Thyroid gland (tissue), 4 donors: ENCODE results near the gene LIN37. TPM values are rescaled to one million over a fixed set of nuclear protein-coding genes. Genes with fewer than 3 reads are reported as not detected.
A peak's percentile ranks its signal among the peaks of the same experiment; 100 is the strongest.

Experiments used
- DNase-seq, 2 donors: peaks; one replicate each; pipeline ENCODE4 v3.0.0-alpha.2; 2019
- H3K27ac ChIP-seq, 3 donors: fragments of 200-600 bp; sonication (generic); 1 replicate in 2 of 3; 2 replicates in 1 of 3; pipeline ENCODE4 v1.5.1; 2016 to 2019; ENCODE audit warnings: mild to moderate bottlenecking in 1 of 3, moderate library complexity in 1 of 3
- H3K27me3 ChIP-seq: fragments of 200-600 bp; sonication (generic); one replicate; pipeline ENCODE4 v1.5.1; 2019
- H3K36me3 ChIP-seq, 2 donors: fragments of 200-600 bp; sonication (generic); one replicate each; pipeline ENCODE4 v1.5.1; 2016 to 2019
- H3K4me1 ChIP-seq, 2 donors: fragments of 200-600 bp; sonication (generic); one replicate each; pipeline ENCODE4 v1.5.1; 2017 to 2019
- H3K4me3 ChIP-seq, 3 donors: fragments of 200-600 bp; sonication (generic); replicated peaks in 1 of 3; 1 replicate in 2 of 3; 2 replicates in 1 of 3; pipeline ENCODE4 v1.5.1; 2016; ENCODE audit warnings: mild to moderate bottlenecking in 1 of 3
- H3K9me3 ChIP-seq: fragments of 200-600 bp; sonication (generic); one replicate; pipeline ENCODE4 v1.5.1; 2017
- CTCF ChIP-seq, 6 experiments: fragments of 200-600 bp in 3 of 6; fragments of 450-650 bp in 3 of 6; sonication (generic) in 3 of 6; IDR thresholded peaks; one replicate each; pipeline ENCODE4 v1.5.1; 2016 to 2019; ENCODE audit warnings: antibody characterized with exemption in 6 of 6, mild to moderate bottlenecking in 2 of 6, inconsistent platforms in 1 of 6, moderate library complexity in 1 of 6
- POLR2A ChIP-seq, 2 donors: fragments of 450-650 bp; IDR thresholded peaks; one replicate each; pipeline ENCODE4 v1.6.1; 2017; ENCODE audit warnings: antibody characterized with exemption in 2 of 2, mild to moderate bottlenecking in 2 of 2, moderate library complexity in 1 of 2
- WGBS, 2 donors: methylation state at CpG; one replicate each; pipeline ENCODE4 v1.1.5; 2017; 5-methylcytosine and 5-hydroxymethylcytosine counted together
- intact Hi-C: fragments of 100-400 bp; cut with DNase I; formaldehyde crosslinking; loops from one replicate; pipeline ENCODE4 v1.15.1; 2023
- total RNA-seq, 4 donors: library from RNA; depleted of rRNA; stranded (reverse); fragments of >200 nt; gene quantifications; one replicate each; pipeline ENCODE4 v1.2.3, GENCODE V29; 2016

Gene LIN37, protein sequence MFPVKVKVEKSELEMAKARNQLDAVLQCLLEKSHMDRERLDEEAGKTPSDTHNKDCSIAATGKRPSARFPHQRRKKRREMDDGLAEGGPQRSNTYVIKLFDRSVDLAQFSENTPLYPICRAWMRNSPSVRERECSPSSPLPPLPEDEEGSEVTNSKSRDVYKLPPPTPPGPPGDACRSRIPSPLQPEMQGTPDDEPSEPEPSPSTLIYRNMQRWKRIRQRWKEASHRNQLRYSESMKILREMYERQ
- total RNA-seq = 10 to 100 TPM in 2 of 4 donors, 1 to 10 TPM in 2; 8.2 to 21.5 (median 14.1) TPM

GRCh38 chr19:35748106-35749020, at the start of gene LIN37:
Gene LIN37, plus strand, starts transcription at chr19:35748576. Its CDS starts 149 bp downstream, at chr19:35748725.
- intact Hi-C loops = no loop called here
- TF ChIP-seq POLR2A (IDR thresholded peaks at IDR 0.05) (peak; percentile 51 to 89), CTCF (IDR thresholded peaks at IDR 0.05) (peak in 3 of 6 experiments; percentile 16 to 29 (median 23))
- peaks cover 11 to 18% of the 10 kb centered on the region in 2 donors for H3K36me3 ChIP-seq
- H3K9me3 ChIP-seq = no peaks in the 10 kb centered on the region
- no peaks in the 10 kb centered on the region for H3K27me3 ChIP-seq
- peak; percentile 99 for DNase-seq
- 0 to 1% methylated on average over 35 to 45 of the region's 45 CpGs for WGBS, 2 donors
- H3K27ac ChIP-seq = peak within 1 kb of the TSS in 2 of 3 donors; percentile 43 to 58
- H3K4me1 ChIP-seq = peaks cover 22 to 36% of the 10 kb centered on the region in 2 donors
- H3K4me3 ChIP-seq = peak within 1 kb of the TSS; percentile 80 to 97 (median 91)

DNA sequence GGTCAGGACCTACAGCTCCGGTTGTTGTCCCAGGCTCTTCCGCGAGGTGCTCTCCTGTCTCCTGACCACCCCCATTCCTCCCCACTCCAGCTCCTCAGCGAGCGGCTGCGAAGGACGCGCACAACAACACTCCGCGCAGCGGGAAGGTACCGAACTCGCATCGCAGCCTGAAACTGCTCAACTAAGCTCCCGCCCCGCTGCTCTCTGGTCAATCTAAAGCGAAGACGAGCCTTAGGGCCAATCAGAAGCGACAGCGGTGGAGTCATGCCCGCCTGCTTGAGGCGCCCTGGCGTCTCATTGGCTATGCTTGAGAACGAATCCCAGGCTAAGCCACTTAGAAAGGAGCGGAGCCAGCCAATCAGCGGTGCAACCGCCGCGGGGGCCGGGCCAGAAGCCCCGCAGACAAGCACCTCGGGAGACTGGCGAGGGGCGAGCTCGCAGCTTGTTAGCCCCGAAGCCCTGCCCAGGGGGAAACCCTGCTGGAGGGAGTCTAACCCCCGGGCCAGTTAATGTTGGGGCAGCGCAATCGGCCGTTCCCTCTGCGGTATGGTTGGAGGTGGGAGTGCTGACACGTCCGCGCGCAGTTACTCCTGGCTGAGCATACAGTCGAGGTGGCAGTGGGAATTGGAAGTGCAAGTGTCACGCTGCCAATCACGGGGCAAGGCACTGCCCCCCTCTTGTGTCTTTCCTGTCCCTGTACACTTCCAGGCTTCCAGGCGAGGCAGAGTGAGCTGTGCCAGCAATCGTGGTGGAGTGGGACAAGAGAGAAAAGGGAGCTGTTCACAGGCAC, 46.0 kb upstream of the LIN37 start:
- H3K27ac ChIP-seq = peak overlapping the region; percentile 73 to 82 (median 78)
- peak in 1 of 6 experiments; percentile 20 for TF ChIP-seq CTCF (IDR thresholded peaks at IDR 0.05)
- TF ChIP-seq POLR2A (IDR thresholded peaks at IDR 0.05) = peak in 1 of 2 donors; percentile 45

GRCh38 chr19:35703343-35703742, 45.0 kb upstream of the LIN37 start:
- no peak overlapping the region for H3K4me3 ChIP-seq
- H3K27ac ChIP-seq = peak overlapping the region; percentile 73 to 82 (median 78)
- intact Hi-C loops = no loop called here
- no peak for TF ChIP-seq POLR2A (IDR thresholded peaks at IDR 0.05)
- TF ChIP-seq CTCF (IDR thresholded peaks at IDR 0.05) = no peak
- H3K36me3 ChIP-seq = no peaks in the 10 kb centered on the region
- WGBS, 2 donors = 37 to 54% methylated on average over 9 of the region's 9 CpGs
- no peaks in the 10 kb centered on the region for H3K9me3 ChIP-seq
- no peak for DNase-seq
- peaks cover 0 to 7% of the 10 kb centered on the region in 2 donors for H3K4me1 ChIP-seq
- H3K27me3 ChIP-seq = no peaks in the 10 kb centered on the region

More for the DNA sequence above, 46.0 kb upstream of the LIN37 start:
- no peaks in the 10 kb centered on the region for H3K27me3 ChIP-seq
- H3K4me3 ChIP-seq = peak overlapping the region; percentile 15 to 45 (median 35)
- peaks cover 0 to 7% of the 10 kb centered on the region in 2 donors for H3K4me1 ChIP-seq
- intact Hi-C loops = no loop called here
- 1 to 2% methylated on average over 45 to 47 of the region's 50 CpGs for WGBS, 2 donors
- DNase-seq = peak; percentile 98
- H3K9me3 ChIP-seq = no peaks in the 10 kb centered on the region
- no peaks in the 10 kb centered on the region for H3K36me3 ChIP-seq

DNA sequence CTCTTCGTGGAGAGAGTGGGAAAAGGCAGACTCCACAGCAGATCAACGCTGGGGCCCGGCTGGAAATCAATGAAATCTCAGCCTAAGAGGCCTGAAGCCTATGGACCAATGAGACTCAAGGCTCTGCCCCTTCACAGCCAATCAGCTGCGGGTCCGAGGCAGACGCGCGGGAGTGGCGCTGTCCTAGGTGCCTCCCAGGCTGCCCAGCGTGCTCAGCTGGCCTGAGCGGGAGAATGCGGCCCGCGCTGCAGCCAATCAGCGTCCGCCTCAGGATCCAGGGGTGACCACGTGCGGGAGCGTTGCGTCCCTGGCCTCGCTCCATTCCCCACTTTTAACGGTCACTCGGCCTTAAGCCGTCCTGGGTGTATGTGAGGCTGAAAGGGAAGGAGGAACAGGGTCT, 44.2 kb upstream of the LIN37 start, which contains the start of gene ZBTB32:
Gene ZBTB32, plus strand, starts transcription at position 341 of the 400 bp plus-strand sequence. CDS start 10,069 bp downstream, outside the sequence.
- Histone ChIP-seq H3K9me3 (no peaks in the 10 kb centered on the region), H3K4me3 (no peak within 1 kb of the TSS), H3K4me1 (peaks cover 0 to 7% of the 10 kb centered on the region in 2 donors), H3K36me3 (no peaks in the 10 kb centered on the region), H3K27ac (no peak within 1 kb of the TSS), H3K27me3 (no peaks in the 10 kb centered on the region)
- intact Hi-C loops = no loop called here
- peak; percentile 41 to 51 for DNase-seq
- TF ChIP-seq CTCF (IDR thresholded peaks at IDR 0.05) = no peak
- TF ChIP-seq POLR2A (IDR thresholded peaks at IDR 0.05) = no peak
- 22 to 45% methylated on average over 15 to 23 of the region's 24 CpGs for WGBS, 2 donors
